Measurements from ENCODE around the gene RBM19. TPM values are rescaled to one million over a fixed set of nuclear protein-coding genes. Genes with fewer than 3 reads are reported as not detected.

Gene RBM19
- total and polyA plus RNA-seq, 2 donors (not counting 3 experiments of a cell fraction or from before 2014, with no cell fraction given): 13.2 to 34.4 TPM

DNA sequence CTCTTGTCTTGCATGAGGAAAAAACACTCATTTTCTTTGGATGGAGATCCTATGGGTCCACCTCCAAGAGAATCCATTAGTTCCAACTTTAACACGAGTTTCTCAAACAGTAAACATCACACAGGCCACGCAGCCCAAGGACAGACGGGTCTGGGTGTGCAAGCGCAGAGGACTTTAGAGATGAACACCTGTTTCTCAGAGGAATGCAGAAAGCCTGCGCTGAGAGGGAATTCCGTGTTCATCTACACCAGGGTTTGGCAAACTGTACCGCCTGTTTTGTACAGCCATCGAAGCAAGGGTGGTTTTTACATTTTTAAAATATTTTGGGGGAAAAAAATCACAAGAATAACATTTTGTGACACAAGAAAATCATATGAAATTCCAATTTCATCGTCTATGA, 79.4 kb downstream of the RBM19 start:
- Histone ChIP-seq H4K20me1 (replicated peaks; ENCODE audit: control insufficient read depth, extremely low read depth, insufficient read depth, low read length) (no peaks in the 10 kb centered on the region), H3K4me3 (replicated peaks in 1 of 3; ENCODE audit: insufficient read depth in 1 of 3, low read depth in 1 of 3, low read length in 3 of 3) (no peak overlapping the region), H3K9me1 (replicated peaks; ENCODE audit: control insufficient read depth, extremely low read depth, insufficient read depth, low read length) (no peaks in the 10 kb centered on the region), H3K79me2 (ENCODE audit: control insufficient read depth, insufficient read depth, low read length) (no peaks in the 10 kb centered on the region), H2AFZ (ENCODE audit: low read depth, low read length) (no peak overlapping the region), H3K27ac (ENCODE audit: insufficient read depth, low read depth, low read length) (no peak overlapping the region), H3K36me3 (ENCODE audit: control insufficient read depth in 2 of 2, extremely low read depth in 1 of 2, insufficient read depth in 2 of 2, low read length in 2 of 2) (no peaks in the 10 kb centered on the region), H3K27me3 (ENCODE audit: control insufficient read depth in 2 of 2, insufficient read depth in 2 of 2, low read length in 2 of 2) (no peaks in the 10 kb centered on the region), H3K9me3 (replicated peaks; ENCODE audit: control insufficient read depth, insufficient read depth, low read length) (no peaks in the 10 kb centered on the region), H3K4me2 (ENCODE audit: insufficient read depth, low read length) (no peak overlapping the region), H3K9ac (replicated peaks; ENCODE audit: extremely low read depth, insufficient read depth, low read length) (no peak overlapping the region), H3K4me1 (ENCODE audit: control insufficient read depth, extremely low read depth, insufficient read depth, low read length) (no peaks in the 10 kb centered on the region)
- DNase-seq (ENCODE audit: low read depth, low spot score) (no peak), FAIRE-seq (no peak)
- CTCF ChIA-PET: no interaction called here
- no TSS peak for BruUV-seq (replicated peaks)
- intact Hi-C loops (cut with micrococcal nuclease): no loop called here
- TF ChIP-seq, protein P1, sequence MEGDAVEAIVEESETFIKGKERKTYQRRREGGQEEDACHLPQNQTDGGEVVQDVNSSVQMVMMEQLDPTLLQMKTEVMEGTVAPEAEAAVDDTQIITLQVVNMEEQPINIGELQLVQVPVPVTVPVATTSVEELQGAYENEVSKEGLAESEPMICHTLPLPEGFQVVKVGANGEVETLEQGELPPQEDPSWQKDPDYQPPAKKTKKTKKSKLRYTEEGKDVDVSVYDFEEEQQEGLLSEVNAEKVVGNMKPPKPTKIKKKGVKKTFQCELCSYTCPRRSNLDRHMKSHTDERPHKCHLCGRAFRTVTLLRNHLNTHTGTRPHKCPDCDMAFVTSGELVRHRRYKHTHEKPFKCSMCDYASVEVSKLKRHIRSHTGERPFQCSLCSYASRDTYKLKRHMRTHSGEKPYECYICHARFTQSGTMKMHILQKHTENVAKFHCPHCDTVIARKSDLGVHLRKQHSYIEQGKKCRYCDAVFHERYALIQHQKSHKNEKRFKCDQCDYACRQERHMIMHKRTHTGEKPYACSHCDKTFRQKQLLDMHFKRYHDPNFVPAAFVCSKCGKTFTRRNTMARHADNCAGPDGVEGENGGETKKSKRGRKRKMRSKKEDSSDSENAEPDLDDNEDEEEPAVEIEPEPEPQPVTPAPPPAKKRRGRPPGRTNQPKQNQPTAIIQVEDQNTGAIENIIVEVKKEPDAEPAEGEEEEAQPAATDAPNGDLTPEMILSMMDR (IDR thresholded peaks at IDR 0.05; ENCODE audit: extremely low read depth in 1 of 2, insufficient read depth in 1 of 2, low read depth in 1 of 2, low read length in 2 of 2): no peak
- TF ChIP-seq POLR2AphosphoS5 (IDR thresholded peaks at IDR 0.05; ENCODE audit: insufficient read depth, low read depth, low read length) (no peak), JUN (IDR thresholded peaks at IDR 0.05; ENCODE audit: borderline replicate concordance, insufficient read depth, insufficient read length, low read depth) (no peak), EZH2 (IDR thresholded peaks at IDR 0.05; ENCODE audit: borderline replicate concordance, low read depth, low read length, severe bottlenecking) (no peak)
- TF ChIP-seq, protein P2, sequence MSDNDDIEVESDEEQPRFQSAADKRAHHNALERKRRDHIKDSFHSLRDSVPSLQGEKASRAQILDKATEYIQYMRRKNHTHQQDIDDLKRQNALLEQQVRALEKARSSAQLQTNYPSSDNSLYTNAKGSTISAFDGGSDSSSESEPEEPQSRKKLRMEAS (IDR thresholded peaks at IDR 0.05; ENCODE audit: insufficient read depth, insufficient read length): no peak
- POLR2A ChIA-PET: no interaction called here
- dilution Hi-C loops (cut with MboI; ENCODE audit: extremely low pct_ligation_motif_present, low sequenced_read_pairs): no loop called here

DNA sequence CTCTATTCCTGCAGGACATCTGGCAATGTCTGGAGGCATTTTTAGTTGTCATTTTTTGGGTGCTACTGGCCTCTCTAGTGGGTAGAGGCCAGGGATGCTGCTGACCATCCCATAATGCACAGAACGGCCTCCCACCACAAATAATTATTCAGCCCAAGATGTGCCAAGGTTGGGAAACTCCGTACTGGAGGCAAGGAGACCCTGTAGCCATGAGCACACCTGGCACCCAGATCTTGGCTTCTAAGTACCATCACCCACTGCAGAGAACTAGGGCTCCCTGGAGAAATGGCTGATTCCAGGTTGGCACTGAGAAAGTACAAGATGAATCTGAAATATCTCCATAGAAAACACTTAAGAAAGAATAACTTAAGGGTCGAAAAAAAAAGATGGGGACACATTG, 81.7 kb downstream of the RBM19 start:
- FAIRE-seq (no peak), DNase-seq (ENCODE audit: low read depth, low spot score) (no peak)
- intact Hi-C loops (cut with micrococcal nuclease) (no loop called here), dilution Hi-C loops (cut with MboI; ENCODE audit: extremely low pct_ligation_motif_present, low sequenced_read_pairs) (no loop called here)
- H3K9me1 ChIP-seq (replicated peaks; ENCODE audit: control insufficient read depth, extremely low read depth, insufficient read depth, low read length): no peaks in the 10 kb centered on the region
- H3K4me2 ChIP-seq (ENCODE audit: insufficient read depth, low read length): no peak overlapping the region
- TF ChIP-seq POLR2A (IDR thresholded peaks at IDR 0.05; ENCODE audit: low read depth, low read length) (no peak), EZH2 (IDR thresholded peaks at IDR 0.05; ENCODE audit: borderline replicate concordance, low read depth, low read length, severe bottlenecking) (no peak), POLR2AphosphoS5 (IDR thresholded peaks at IDR 0.05; ENCODE audit: insufficient read depth, low read depth, low read length) (no peak), FOS (IDR thresholded peaks at IDR 0.05; ENCODE audit: borderline replicate concordance, insufficient read depth, low read length) (no peak), MYC (IDR thresholded peaks at IDR 0.05; ENCODE audit: low read depth, low read length) (no peak), GATA2 (IDR thresholded peaks at IDR 0.05; ENCODE audit: insufficient read depth, insufficient read length, low read depth, low read length) (no peak), JUN (IDR thresholded peaks at IDR 0.05; ENCODE audit: borderline replicate concordance, insufficient read depth, insufficient read length, low read depth) (no peak)
- TF ChIP-seq, protein P1 (IDR thresholded peaks at IDR 0.05; ENCODE audit: extremely low read depth in 1 of 2, insufficient read depth in 1 of 2, low read depth in 1 of 2, low read length in 2 of 2): no peak
- TF ChIP-seq, protein P2 (IDR thresholded peaks at IDR 0.05; ENCODE audit: insufficient read depth, insufficient read length): no peak
- no peak overlapping the region for H2AFZ ChIP-seq (ENCODE audit: low read depth, low read length)
- no peaks in the 10 kb centered on the region for H3K4me1 ChIP-seq (ENCODE audit: control insufficient read depth, extremely low read depth, insufficient read depth, low read length)
- H3K9me3 ChIP-seq (replicated peaks; ENCODE audit: control insufficient read depth, insufficient read depth, low read length): no peaks in the 10 kb centered on the region
- H4K20me1 ChIP-seq (replicated peaks; ENCODE audit: control insufficient read depth, extremely low read depth, insufficient read depth, low read length): no peaks in the 10 kb centered on the region
- H3K79me2 ChIP-seq (ENCODE audit: control insufficient read depth, insufficient read depth, low read length): no peaks in the 10 kb centered on the region
- POLR2A ChIA-PET: no interaction called here
- no peaks in the 10 kb centered on the region for H3K27me3 ChIP-seq (ENCODE audit: control insufficient read depth in 2 of 2, insufficient read depth in 2 of 2, low read length in 2 of 2)
- no peak overlapping the region for H3K9ac ChIP-seq (replicated peaks; ENCODE audit: extremely low read depth, insufficient read depth, low read length)
- H3K36me3 ChIP-seq (ENCODE audit: control insufficient read depth in 2 of 2, extremely low read depth in 1 of 2, insufficient read depth in 2 of 2, low read length in 2 of 2): no peaks in the 10 kb centered on the region
- no peak overlapping the region for H3K4me3 ChIP-seq (replicated peaks in 1 of 3; ENCODE audit: insufficient read depth in 1 of 3, low read depth in 1 of 3, low read length in 3 of 3)
- H3K27ac ChIP-seq (ENCODE audit: insufficient read depth, low read depth, low read length): no peak overlapping the region
- CTCF ChIA-PET: no interaction called here
- BruUV-seq (replicated peaks): no TSS peak

Measured in endothelial cell of umbilical vein (primary cell).